Brain microvascular endothelial cell (primary cell): ENCODE results near the gene PEX1.

ENCODE experiments used
- DNase-seq: peaks from one replicate; pipeline ENCODE4 v3.0.0-alpha.2; 2020
- H3K27ac ChIP-seq: fragments of 250-450 bp; sonication (Bioruptor Pico); 2 replicates; pipeline ENCODE4 v1.5.1; 2020; ENCODE audit warnings: mild to moderate bottlenecking, moderate library complexity
- H3K27me3 ChIP-seq: fragments of 250-450 bp; sonication (Bioruptor Pico); replicated peaks from 2 replicates; pipeline ENCODE4 v1.5.1; 2020; ENCODE audit warnings: mild to moderate bottlenecking
- H3K36me3 ChIP-seq: fragments of 250-450 bp; sonication (Bioruptor Pico); replicated peaks from 2 replicates; pipeline ENCODE4 v1.5.1; 2020; ENCODE audit warnings: mild to moderate bottlenecking
- H3K4me3 ChIP-seq: 2 replicates; pipeline ENCODE4 v1.5.1; 2011; ENCODE audit warnings: low read depth, mild to moderate bottlenecking, control low read depth, low read length, moderate library complexity
- in situ Hi-C: cut with HindIII; loops from 2 replicates; pipeline ENCODE4 v1.10.0; 2017; ENCODE audit warnings: low sequenced_read_pairs, low pct_ligation_motif_present
- TF ChIP-seq, protein P1 (sequence below): IDR thresholded peaks from 2 replicates; pipeline ENCODE4 v1.5.1; 2011; ENCODE audit warnings: low read depth, mild to moderate bottlenecking, moderate library complexity, low read length, control low read depth, inconsistent platforms; ENCODE audit errors: missing control alignments

Gene PEX1

DNA sequence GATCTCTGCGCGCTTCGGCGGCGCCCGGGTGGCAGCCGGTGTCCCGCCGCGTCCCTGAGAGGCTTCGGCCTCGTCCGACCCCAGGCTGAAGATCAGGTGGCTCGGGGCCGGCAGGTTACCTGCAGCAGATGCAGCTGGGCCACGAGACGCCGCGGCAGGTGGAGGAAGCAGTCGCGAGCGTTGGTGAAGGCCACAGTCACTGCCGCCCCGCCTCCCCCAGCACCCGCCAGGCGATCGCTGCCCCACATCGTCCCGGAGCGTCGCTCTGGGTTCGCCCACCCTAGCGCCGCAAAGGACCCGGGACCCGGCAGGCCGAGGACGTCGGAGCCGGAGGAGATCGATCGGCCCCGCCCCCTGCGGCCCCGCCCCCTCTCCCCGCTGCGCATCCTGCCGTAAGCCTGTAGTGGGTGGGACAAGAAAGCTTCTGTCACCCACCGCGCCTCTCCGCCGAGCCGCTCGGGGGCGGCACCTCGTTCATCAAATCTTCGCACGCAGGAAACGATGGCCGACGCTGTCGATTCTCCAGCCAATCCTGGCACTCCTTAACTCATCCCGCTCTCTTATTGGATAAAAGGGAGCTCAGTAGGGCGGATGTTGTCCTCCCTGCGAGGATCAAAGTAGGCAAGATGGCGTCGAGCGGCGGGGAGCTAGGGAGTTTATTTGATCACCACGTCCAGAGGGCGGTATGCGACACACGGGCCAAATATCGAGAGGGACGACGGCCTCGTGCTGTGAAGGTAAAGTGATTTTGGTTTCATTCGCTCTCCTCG, at the start of gene PEX1, which contains the start of gene RBM48:
TSS of gene PEX1 (minus strand) at position 333 of the 770 bp plus-strand sequence. CDS start at position 248, 85 bp downstream.
TSS of gene RBM48 (plus strand) at position 608 of the 770 bp plus-strand sequence. CDS start at position 627, 19 bp downstream.
- Histone ChIP-seq H3K36me3 (peaks cover 12% of the 10 kb centered on the region), H3K4me3 (peak within 1 kb of the TSS; percentile 81), H3K27me3 (no peaks in the 10 kb centered on the region), H3K27ac (peak within 1 kb of the TSS; percentile 94)
- DNase-seq = peak; percentile 98
- TF ChIP-seq, protein P1, sequence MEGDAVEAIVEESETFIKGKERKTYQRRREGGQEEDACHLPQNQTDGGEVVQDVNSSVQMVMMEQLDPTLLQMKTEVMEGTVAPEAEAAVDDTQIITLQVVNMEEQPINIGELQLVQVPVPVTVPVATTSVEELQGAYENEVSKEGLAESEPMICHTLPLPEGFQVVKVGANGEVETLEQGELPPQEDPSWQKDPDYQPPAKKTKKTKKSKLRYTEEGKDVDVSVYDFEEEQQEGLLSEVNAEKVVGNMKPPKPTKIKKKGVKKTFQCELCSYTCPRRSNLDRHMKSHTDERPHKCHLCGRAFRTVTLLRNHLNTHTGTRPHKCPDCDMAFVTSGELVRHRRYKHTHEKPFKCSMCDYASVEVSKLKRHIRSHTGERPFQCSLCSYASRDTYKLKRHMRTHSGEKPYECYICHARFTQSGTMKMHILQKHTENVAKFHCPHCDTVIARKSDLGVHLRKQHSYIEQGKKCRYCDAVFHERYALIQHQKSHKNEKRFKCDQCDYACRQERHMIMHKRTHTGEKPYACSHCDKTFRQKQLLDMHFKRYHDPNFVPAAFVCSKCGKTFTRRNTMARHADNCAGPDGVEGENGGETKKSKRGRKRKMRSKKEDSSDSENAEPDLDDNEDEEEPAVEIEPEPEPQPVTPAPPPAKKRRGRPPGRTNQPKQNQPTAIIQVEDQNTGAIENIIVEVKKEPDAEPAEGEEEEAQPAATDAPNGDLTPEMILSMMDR = peak; percentile 45
- in situ Hi-C loops = no loop called here

- in situ Hi-C loops = no loop called here
- Histone ChIP-seq H3K27ac (no peak overlapping the region), H3K27me3 (no peaks in the 10 kb centered on the region), H3K36me3 (peaks cover 38% of the 10 kb centered on the region), H3K4me3 (no peak overlapping the region)
- DNase-seq = no peak
- TF ChIP-seq, protein P1 = no peak
Observed at GRCh38 chr7:92576296-92576695, 48.0 kb upstream of the PEX1 start.

DNA sequence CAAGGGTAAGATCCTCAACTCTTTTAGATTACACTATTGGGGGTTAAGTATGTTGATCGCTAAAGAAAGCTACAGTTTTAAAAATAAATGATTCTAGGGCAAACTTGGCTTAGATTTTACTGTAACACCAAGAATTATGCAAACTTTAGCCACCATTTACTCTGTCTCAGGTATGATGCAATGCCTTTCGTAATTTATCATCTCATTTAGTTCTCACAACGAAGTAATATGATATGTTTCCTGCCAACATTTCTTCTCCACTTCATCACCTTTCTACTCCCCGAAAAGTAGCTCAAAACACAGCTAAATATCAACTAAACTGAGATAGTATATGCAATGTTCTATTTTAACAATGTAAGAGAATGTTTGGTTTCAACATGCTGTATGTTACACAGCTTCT, 40.8 kb upstream of the PEX1 start:
- TF ChIP-seq, protein P1 = no peak
- H3K36me3 ChIP-seq = peaks cover 30% of the 10 kb centered on the region
- in situ Hi-C loops = no loop called here
- no peak overlapping the region for H3K4me3 ChIP-seq
- DNase-seq = no peak
- no peak overlapping the region for H3K27ac ChIP-seq
- no peaks in the 10 kb centered on the region for H3K27me3 ChIP-seq

- Histone ChIP-seq H3K27me3 (no peaks in the 10 kb centered on the region), H3K36me3 (peaks cover 31% of the 10 kb centered on the region), H3K4me3 (no peak overlapping the region), H3K27ac (peak overlapping the region; percentile 91)
- DNase-seq = peak; percentile 95
- TF ChIP-seq, protein P1 = no peak
- in situ Hi-C loops = no loop called here
Observed at GRCh38 chr7:92567460-92567859, 39.1 kb upstream of the PEX1 start.

- TF ChIP-seq, protein P1 = no peak
- DNase-seq = no peak
- Histone ChIP-seq H3K27ac (no peak overlapping the region), H3K27me3 (no peaks in the 10 kb centered on the region), H3K36me3 (peaks cover 31% of the 10 kb centered on the region), H3K4me3 (no peak overlapping the region)
- in situ Hi-C loops = no loop called here
Observed at GRCh38 chr7:92563345-92563744, 35.0 kb upstream of the PEX1 start.
